Natural killer cell (primary cell): Measurements from ENCODE around the gene HMX3. TPM values are rescaled to one million over a fixed set of nuclear protein-coding genes. Genes with fewer than 3 reads are reported as not detected.

Experiments used
- ATAC-seq, 3 donors: fragments of 150-1000 bp in 2 of 3; fragments of 200-7000 bp in 1 of 3; cut with Tn5 transposase; 1 replicate in 1 of 3; 2 replicates in 2 of 3; pipeline ENCODE4 v1.10.0; 2021; ENCODE audit warnings: mild to moderate bottlenecking in 2 of 3, moderate library complexity in 2 of 3
- DNase-seq, 2 donors: peaks; one replicate each; pipeline versions ENCODE4 v3.0.0 to v3.0.0-alpha.2; 2013 to 2021; ENCODE audit warnings: mixed read lengths in 1 of 2
- H3K27ac ChIP-seq: one replicate; pipeline ENCODE4 v1.5.1; 2013; ENCODE audit warnings: mild to moderate bottlenecking, low read length
- H3K27me3 ChIP-seq: one replicate; pipeline ENCODE4 v1.6.1; 2013; ENCODE audit warnings: low read length; ENCODE audit not compliant: control insufficient read depth, insufficient read depth
- H3K36me3 ChIP-seq: one replicate; pipeline ENCODE4 v1.6.1; 2013; ENCODE audit warnings: low read length; ENCODE audit not compliant: control insufficient read depth, insufficient read depth
- H3K4me1 ChIP-seq: one replicate; pipeline ENCODE4 v1.6.1; 2013; ENCODE audit warnings: low read length; ENCODE audit not compliant: control insufficient read depth, insufficient read depth
- H3K4me3 ChIP-seq: one replicate; pipeline ENCODE4 v1.5.1; 2013; ENCODE audit warnings: low read length
- H3K9me3 ChIP-seq: one replicate; pipeline ENCODE4 v1.6.1; 2013; ENCODE audit warnings: low read length; ENCODE audit not compliant: control insufficient read depth, insufficient read depth
- H3K27ac Mint-ChIP-seq, 2 donors: one replicate each; pipeline ENCODE4 v1.8.0; 2022; ENCODE audit warnings: mild to moderate bottlenecking in 2 of 2, mixed read lengths in 2 of 2, moderate library complexity in 1 of 2
- H3K27me3 Mint-ChIP-seq, 2 donors: one replicate each; pipeline ENCODE4 v1.8.0; 2022; ENCODE audit warnings: low read depth in 2 of 2, mixed read lengths in 2 of 2
- H3K36me3 Mint-ChIP-seq: one replicate; pipeline ENCODE4 v1.8.0; 2022; ENCODE audit warnings: mixed read lengths
- H3K4me1 Mint-ChIP-seq, 2 donors: one replicate each; pipeline ENCODE4 v1.8.0; 2022; ENCODE audit warnings: mixed read lengths in 2 of 2
- H3K4me3 Mint-ChIP-seq: one replicate; pipeline ENCODE4 v1.8.0; 2022; ENCODE audit warnings: mild to moderate bottlenecking, moderate library complexity, mixed read lengths
- H3K9me3 Mint-ChIP-seq, 2 donors: one replicate each; pipeline ENCODE4 v1.8.0; 2022; ENCODE audit warnings: mixed read lengths in 2 of 2
- CTCF ChIP-seq: fragments of 200-600 bp; IDR thresholded peaks from one replicate; pipeline ENCODE4 v1.8.0; 2022; ENCODE audit warnings: antibody characterized with exemption
- WGBS: methylation state at CpG from one replicate; pipeline ENCODE4 v1.1.7; 2013; ENCODE audit warnings: missing lambda C conversion rate; ENCODE audit not compliant: insufficient coverage; 5-methylcytosine and 5-hydroxymethylcytosine counted together
- intact Hi-C: fragments of 100-400 bp; cut with micrococcal nuclease; formaldehyde crosslinking; loops from one replicate; pipeline ENCODE4 v1.14.2; 2022
- total RNA-seq, 4 donors: library from RNA; stranded (reverse); fragments of 120-200 nt in 1 of 4; gene quantifications; one replicate each; pipeline versions ENCODE4 v1.2.3 to v1.2.4, GENCODE V29; 2013 to 2022

HMX3 gene
- total RNA-seq, 3 donors from 2014 or later (not counting 1 experiment from before 2014, with no cell fraction given): 0.33 TPM; not detected in 2

GRCh38 chr10:123160311-123160980 lies 24.7 kb downstream of the HMX3 start:
- H3K27me3 Mint-ChIP-seq: no peaks in the 10 kb centered on the region
- H3K4me1 Mint-ChIP-seq: peaks cover 52 to 56% of the 10 kb centered on the region in 2 donors
- Histone ChIP-seq H3K27me3 (no peaks in the 10 kb centered on the region), H3K36me3 (peaks cover 70% of the 10 kb centered on the region), H3K27ac (peak overlapping the region; percentile 40), H3K9me3 (no peaks in the 10 kb centered on the region), H3K4me3 (no peak overlapping the region), H3K4me1 (peaks cover 10% of the 10 kb centered on the region)
- peak in 1 of 2 donors; percentile 71 for DNase-seq
- no peaks in the 10 kb centered on the region for H3K9me3 Mint-ChIP-seq
- intact Hi-C loops: no loop called here
- no peak for TF ChIP-seq CTCF
- 66% methylated on average over 11 of the region's 11 CpGs for WGBS
- peak; percentile 71 to 81 (median 78) for ATAC-seq
- H3K4me3 Mint-ChIP-seq: no peak overlapping the region
- peak overlapping the region; percentile 65 to 74 for H3K27ac Mint-ChIP-seq
- peaks cover 6% of the 10 kb centered on the region for H3K36me3 Mint-ChIP-seq

GRCh38 chr10:123164319-123164718 lies 28.5 kb downstream of the HMX3 start:
- H3K4me3 ChIP-seq: no peak overlapping the region
- H3K9me3 ChIP-seq: no peaks in the 10 kb centered on the region
- H3K4me1 ChIP-seq: peaks cover 7% of the 10 kb centered on the region
- peaks cover 58% of the 10 kb centered on the region for H3K36me3 ChIP-seq
- ATAC-seq (no peak), DNase-seq (no peak)
- intact Hi-C loops: no loop called here
- H3K27ac ChIP-seq: no peak overlapping the region
- Mint-ChIP-seq H3K4me3 (no peak overlapping the region), H3K4me1 (peaks cover 28 to 36% of the 10 kb centered on the region in 2 donors), H3K27me3 (no peaks in the 10 kb centered on the region), H3K9me3 (no peaks in the 10 kb centered on the region), H3K27ac (no peak overlapping the region), H3K36me3 (peaks cover 6% of the 10 kb centered on the region)
- no peaks in the 10 kb centered on the region for H3K27me3 ChIP-seq
- TF ChIP-seq CTCF: no peak
- WGBS: 100% methylated on average over 2 of the region's 2 CpGs

- peaks cover 16 to 29% of the 10 kb centered on the region in 2 donors for H3K4me1 Mint-ChIP-seq
- H3K9me3 Mint-ChIP-seq: no peaks in the 10 kb centered on the region
- Histone ChIP-seq H3K27me3 (no peaks in the 10 kb centered on the region), H3K27ac (no peak overlapping the region), H3K4me1 (peaks cover 2% of the 10 kb centered on the region), H3K4me3 (no peak overlapping the region), H3K9me3 (no peaks in the 10 kb centered on the region), H3K36me3 (peaks cover 58% of the 10 kb centered on the region)
- no peak for TF ChIP-seq CTCF
- DNase-seq (peak in 1 of 2 donors; percentile 11), ATAC-seq (no peak)
- peaks cover 6% of the 10 kb centered on the region for H3K36me3 Mint-ChIP-seq
- WGBS: 96% methylated on average over 4 of the region's 4 CpGs
- intact Hi-C loops: no loop called here
- no peak overlapping the region for H3K4me3 Mint-ChIP-seq
- H3K27me3 Mint-ChIP-seq: no peaks in the 10 kb centered on the region
- peak overlapping the region; percentile 23 to 52 for H3K27ac Mint-ChIP-seq
These were observed 29.8 kb downstream of the HMX3 start for GRCh38 chr10:123165445-123166072.
